Panc1 (cell line): Measurements from ENCODE around the gene TMEM138. TPM values are rescaled to one million over a fixed set of nuclear protein-coding genes. Genes with fewer than 3 reads are reported as not detected.

Source experiments
- ATAC-seq: fragments of 200-7000 bp; cut with Tn5 transposase; 2 replicates; pipeline ENCODE4 v1.9.1; 2020; ENCODE audit warnings: mild to moderate bottlenecking, moderate library complexity
- BruUV-seq: library from RNA; stranded (reverse); fragments of 400-500 nt; replicated peaks from 2 replicates; lab custom pipeline; 2021; lab: Mats Ljungman, UMichigan
- CTCF ChIA-PET: fragments of 300-600 bp; sonication (Branson Sonifier 250); formaldehyde crosslinking; loops from one replicate; lab custom pipeline; 2022; ENCODE audit warnings: antibody characterized with exemption; lab: Charles Lee
- POLR2A ChIA-PET: fragments of 300-600 bp; sonication (Branson Sonifier 250); formaldehyde crosslinking; loops from one replicate; lab custom pipeline; 2022; ENCODE audit warnings: antibody characterized with exemption; lab: Charles Lee
- DNase-seq: peaks from one replicate; pipeline ENCODE4 v3.0.0-alpha.2; 2010; ENCODE audit warnings: low read depth, low spot score
- H3K27ac ChIP-seq: 2 replicates; pipeline ENCODE4 v1.5.1; 2011; ENCODE audit warnings: mild to moderate bottlenecking, low read length, inconsistent platforms
- H3K27me3 ChIP-seq: fragments of 200-500 bp; sonication (Bioruptor generic); 2 replicates; pipeline ENCODE4 v1.6.0; 2014; ENCODE audit warnings: low read length, inconsistent platforms; ENCODE audit not compliant: control insufficient read depth, insufficient read depth
- H3K36me3 ChIP-seq: fragments of 200-500 bp; sonication (Bioruptor generic); 2 replicates; pipeline ENCODE4 v1.5.1; 2014; ENCODE audit warnings: inconsistent platforms, mild to moderate bottlenecking, low read length, moderate library complexity; ENCODE audit not compliant: control insufficient read depth, insufficient read depth
- H3K4me1 ChIP-seq: 2 replicates; pipeline ENCODE4 v1.5.1; 2011; ENCODE audit warnings: inconsistent platforms, mild to moderate bottlenecking, low read length, moderate library complexity; ENCODE audit not compliant: control insufficient read depth, insufficient read depth
- H3K4me3 ChIP-seq, 2 experiments: 2 replicates each; pipeline ENCODE4 v1.5.1; 2011 to 2012; ENCODE audit warnings: low read depth in 2 of 2, low read length in 2 of 2, mild to moderate bottlenecking in 2 of 2, inconsistent platforms in 1 of 2, moderate library complexity in 1 of 2
- H3K9me3 ChIP-seq: fragments of 200-500 bp; sonication (Bioruptor generic); 2 replicates; pipeline ENCODE4 v1.5.1; 2014; ENCODE audit warnings: low read depth, mild to moderate bottlenecking, inconsistent platforms, low read length, moderate library complexity; ENCODE audit not compliant: control insufficient read depth, insufficient read depth
- CTCF ChIP-seq: fragments of 450-650 bp; IDR thresholded peaks from 2 replicates; pipeline ENCODE4 v1.5.1; 2017; ENCODE audit warnings: mild to moderate bottlenecking
- POLR2AphosphoS5 ChIP-seq: IDR thresholded peaks from 2 replicates; pipeline ENCODE4 v1.6.1; 2012; ENCODE audit warnings: mild to moderate bottlenecking, low read depth, low read length, moderate library complexity
- REST ChIP-seq, 2 experiments: IDR thresholded peaks; 2 replicates each; pipeline ENCODE4 v1.6.1; 2011 to 2012; ENCODE audit warnings: low read depth in 2 of 2, control low read depth in 1 of 2, low read length in 1 of 2, mild to moderate bottlenecking in 1 of 2, moderate library complexity in 1 of 2; ENCODE audit not compliant: insufficient read depth in 1 of 2
- SIN3A ChIP-seq: IDR thresholded peaks from 2 replicates; pipeline ENCODE4 v1.6.1; 2012; ENCODE audit warnings: low read depth, mild to moderate bottlenecking, low read length, moderate library complexity, borderline replicate concordance; ENCODE audit not compliant: insufficient read depth
- TCF7L2 ChIP-seq: IDR thresholded peaks from 2 replicates; pipeline ENCODE4 v1.6.1; 2011; ENCODE audit warnings: mild to moderate bottlenecking, low read depth, low read length, inconsistent platforms
- in situ Hi-C: cut with HindIII; loops from 2 replicates; pipeline ENCODE4 v1.10.0; 2016; ENCODE audit warnings: low sequenced_read_pairs, low pct_unique_long_range_greater_than_20kb
- intact Hi-C: fragments of 100-400 bp; cut with micrococcal nuclease; formaldehyde crosslinking; loops from one replicate; pipeline ENCODE4 v1.10.0; 2022; ENCODE audit not compliant: unreplicated experiment
- total RNA-seq: library from RNA; stranded (reverse); gene quantifications from one replicate; pipeline ENCODE4 v1.2.1, GENCODE V29; 2021; ENCODE audit not compliant: unreplicated experiment

Gene TMEM138
- total RNA-seq, 1 experiment from 2014 or later: 86.6 TPM

- intact Hi-C loops: no loop called here
- Histone ChIP-seq H3K27me3 (no peaks in the 10 kb centered on the region), H3K9me3 (no peaks in the 10 kb centered on the region), H3K27ac (no peak overlapping the region), H3K4me1 (no peaks in the 10 kb centered on the region; the same call in 1 of the 2 replicates), H3K36me3 (no peaks in the 10 kb centered on the region), H3K4me3 (no peak overlapping the region)
- no peak for TF ChIP-seq SIN3A
- no peak for TF ChIP-seq CTCF
- TF ChIP-seq TCF7L2: no peak
- TF ChIP-seq REST (IDR thresholded peaks at IDR 0.05; ENCODE audit: insufficient read depth in 1 of 2, low read depth in 2 of 2, low read length in 1 of 2): no peak
- TF ChIP-seq POLR2AphosphoS5: no peak
- POLR2A ChIA-PET: no interaction called here
- BruUV-seq: no TSS peak
- ATAC-seq: no peak
- CTCF ChIA-PET: no interaction called here
- DNase-seq: no peak
- in situ Hi-C loops: no loop called here
Observed at GRCh38 chr11:61340979-61341378, 21.2 kb upstream of the TMEM138 start.

- in situ Hi-C loops (no loop called here), intact Hi-C loops (no loop called here)
- POLR2A ChIA-PET: no interaction called here
Observed at GRCh38 chr11:61341706-61342105, 20.5 kb upstream of the TMEM138 start.

More at GRCh38 chr11:61341706-61342105, 20.5 kb upstream of the TMEM138 start:
- TF ChIP-seq SIN3A: no peak
- no peak for TF ChIP-seq CTCF
- TF ChIP-seq TCF7L2: no peak
- TF ChIP-seq REST (IDR thresholded peaks at IDR 0.05; ENCODE audit: insufficient read depth in 1 of 2, low read depth in 2 of 2, low read length in 1 of 2): no peak
- TF ChIP-seq POLR2AphosphoS5: no peak
- no peaks in the 10 kb centered on the region for H3K27me3 ChIP-seq
- no peak overlapping the region for H3K4me3 ChIP-seq
- ATAC-seq (no peak), DNase-seq (no peak)
- BruUV-seq: no TSS peak
- CTCF ChIA-PET: no interaction called here
- no peaks in the 10 kb centered on the region; the same call in 1 of the 2 replicates for H3K4me1 ChIP-seq
- no peaks in the 10 kb centered on the region for H3K9me3 ChIP-seq
- no peak overlapping the region for H3K27ac ChIP-seq
- H3K36me3 ChIP-seq: no peaks in the 10 kb centered on the region
